T1000 (cell line): ENCODE results near the gene NTM.

Experiments
- DNase-seq: peaks from one replicate; lab custom pipeline; 2025; ENCODE audit warnings: mixed read lengths; lab: John Stamatoyannopoulos, UW

NTM gene

DNA sequence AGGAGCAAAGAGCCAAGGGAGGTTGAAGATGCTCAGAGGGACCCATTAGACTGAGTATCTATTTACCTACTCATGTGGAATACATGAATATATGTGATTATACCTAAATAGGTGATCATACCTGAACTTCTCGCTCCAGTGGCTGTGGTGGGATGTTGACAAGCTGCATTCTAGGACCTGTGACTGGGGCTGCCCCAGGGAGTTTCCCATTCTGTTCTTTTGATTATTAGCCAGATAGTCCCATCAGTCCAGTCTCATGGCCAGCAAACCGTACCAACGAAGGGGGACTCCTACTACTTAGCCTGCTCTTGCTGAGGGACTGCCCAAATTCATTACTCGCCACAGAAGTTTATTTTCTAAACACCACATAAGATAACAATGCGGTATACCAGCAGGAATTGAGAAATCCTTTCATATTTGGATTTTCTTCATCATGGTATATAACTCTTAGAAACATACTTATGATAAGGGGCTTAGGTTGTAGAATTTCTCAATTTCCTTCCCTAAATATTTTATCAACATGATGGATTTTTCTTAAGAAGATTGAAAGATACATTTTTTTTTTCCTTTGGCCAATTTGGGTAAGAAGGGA, 273.9 kb downstream of the NTM start:
- DNase-seq: no peak

DNA sequence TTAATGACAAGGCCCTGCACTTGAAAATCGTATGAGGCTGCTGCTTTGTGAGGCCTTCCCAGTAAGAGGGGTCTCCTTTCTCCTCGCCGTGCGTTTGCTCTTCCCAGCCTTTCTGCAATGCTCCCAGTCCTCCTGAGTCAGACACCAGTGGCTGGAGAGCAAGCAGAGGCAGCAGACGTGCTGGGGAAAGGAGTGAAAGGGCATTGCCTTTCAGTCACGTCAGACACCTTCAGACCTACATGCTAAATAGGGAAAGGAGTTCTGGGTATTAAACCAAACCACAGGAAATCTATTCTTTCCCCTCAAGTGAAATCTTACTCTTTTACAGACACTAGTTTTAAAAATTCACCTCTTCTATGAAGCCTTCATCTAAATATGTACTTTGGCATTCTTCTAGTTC, 274.8 kb downstream of the NTM start:
- no peak for DNase-seq

DNA sequence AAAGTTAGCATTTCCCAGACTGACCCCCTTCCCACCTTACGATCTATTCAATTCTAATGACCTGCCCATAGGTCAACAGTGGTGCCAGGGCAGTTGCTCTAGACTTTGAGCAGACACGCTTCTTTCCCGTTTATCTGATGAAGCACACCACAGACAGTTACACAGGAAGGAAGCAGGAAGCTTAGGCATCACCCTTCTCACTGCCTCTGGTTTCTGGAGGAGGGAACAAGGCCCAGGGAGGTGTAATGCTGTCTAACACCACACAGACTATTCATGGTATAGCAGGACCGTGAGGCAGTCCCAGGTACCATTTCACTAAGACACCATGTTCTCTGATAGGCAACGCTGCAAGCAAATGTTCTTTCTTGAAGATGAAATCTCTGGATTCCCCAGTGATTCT, 279.4 kb downstream of the NTM start:
- no peak for DNase-seq

DNA sequence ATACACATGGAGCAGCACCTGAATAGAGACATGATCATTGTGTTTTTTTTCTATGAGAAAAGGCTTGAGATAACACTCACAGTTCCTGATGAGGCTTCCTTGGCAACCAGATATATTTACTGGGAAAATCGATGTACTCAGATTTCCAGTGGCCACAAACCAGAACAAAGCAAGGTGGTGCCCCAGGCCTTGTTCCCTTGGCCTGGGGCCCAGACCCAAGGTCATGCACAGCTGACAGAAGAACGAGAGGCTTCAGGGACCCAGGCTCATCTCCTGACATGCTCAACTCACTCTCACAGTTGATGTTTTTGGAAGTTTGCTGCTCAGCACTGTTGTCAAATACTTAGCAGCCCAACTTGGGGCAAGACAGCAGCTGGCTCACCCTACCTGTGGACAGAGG, 281.8 kb downstream of the NTM start:
- DNase-seq: no peak

DNA sequence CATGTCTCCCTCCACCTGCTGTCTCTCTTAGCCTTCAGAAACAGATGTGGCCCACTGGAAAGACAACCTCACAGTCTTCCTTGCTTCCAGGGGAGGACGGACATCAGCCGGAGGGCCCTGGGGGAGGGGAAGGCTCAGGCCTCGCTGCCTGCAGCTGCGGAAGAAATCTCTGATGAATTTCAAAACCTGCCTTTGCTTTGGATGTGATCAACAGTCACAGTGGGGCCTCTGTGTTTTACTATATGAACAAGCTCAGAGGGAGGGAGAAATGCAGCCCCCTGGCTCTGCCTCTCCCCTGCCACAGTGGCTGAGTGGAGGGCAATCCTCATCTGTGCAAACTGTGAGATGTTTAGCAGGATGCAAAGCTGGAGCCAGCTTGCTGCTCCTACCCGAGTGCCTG, 282.8 kb downstream of the NTM start:
- no peak for DNase-seq

DNA sequence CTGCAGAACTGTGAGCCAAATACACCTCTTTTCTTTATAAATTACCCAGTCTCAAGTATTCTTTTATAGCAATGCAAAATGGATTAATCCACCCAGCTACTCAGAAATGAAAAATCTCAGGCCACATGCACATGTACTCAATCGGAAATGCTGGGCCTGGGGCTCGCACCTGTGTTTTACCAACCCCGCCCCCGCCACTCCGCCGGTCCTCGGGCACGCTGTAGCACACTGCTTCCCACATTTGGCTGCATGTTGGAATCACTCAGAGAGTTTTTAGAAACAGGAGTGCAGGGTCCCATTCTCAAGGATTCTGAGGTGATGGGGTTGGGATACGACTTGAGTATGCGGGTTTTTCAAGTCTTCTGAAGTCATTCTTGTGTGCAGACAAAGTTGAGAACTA, 284.4 kb downstream of the NTM start:
- no peak for DNase-seq

DNA sequence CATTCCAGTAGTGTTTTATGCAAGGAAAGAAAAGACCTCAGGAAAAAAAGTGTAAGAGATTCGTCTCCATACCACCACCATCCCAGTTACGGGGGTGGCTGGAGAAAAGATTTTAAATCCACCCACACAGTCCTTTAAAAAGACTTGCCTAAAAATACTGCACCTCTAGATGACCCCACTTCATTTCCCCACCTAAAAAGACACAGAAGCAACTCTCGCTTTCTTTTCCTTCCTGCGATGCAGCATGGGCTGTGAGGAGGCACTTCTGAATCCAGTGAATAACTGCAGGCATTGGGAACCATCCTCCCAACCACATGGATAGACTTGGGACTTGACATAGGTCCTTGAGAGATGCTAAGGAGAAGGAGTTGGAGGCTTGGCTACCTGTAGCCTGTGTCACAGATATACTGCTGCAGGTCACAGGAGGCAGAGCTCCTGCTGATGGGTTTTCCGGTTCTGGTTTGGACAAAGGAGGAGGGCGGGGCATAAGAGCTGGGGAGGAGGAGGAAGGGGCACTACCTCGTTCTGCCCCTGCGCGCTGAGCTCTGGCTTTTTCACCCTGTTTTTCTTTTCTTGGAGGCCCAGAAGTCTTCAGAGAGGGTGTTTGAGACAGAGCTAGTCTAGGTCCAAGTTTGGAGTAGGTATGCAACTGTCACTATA, 285.9 kb downstream of the NTM start:
- no peak for DNase-seq

DNA sequence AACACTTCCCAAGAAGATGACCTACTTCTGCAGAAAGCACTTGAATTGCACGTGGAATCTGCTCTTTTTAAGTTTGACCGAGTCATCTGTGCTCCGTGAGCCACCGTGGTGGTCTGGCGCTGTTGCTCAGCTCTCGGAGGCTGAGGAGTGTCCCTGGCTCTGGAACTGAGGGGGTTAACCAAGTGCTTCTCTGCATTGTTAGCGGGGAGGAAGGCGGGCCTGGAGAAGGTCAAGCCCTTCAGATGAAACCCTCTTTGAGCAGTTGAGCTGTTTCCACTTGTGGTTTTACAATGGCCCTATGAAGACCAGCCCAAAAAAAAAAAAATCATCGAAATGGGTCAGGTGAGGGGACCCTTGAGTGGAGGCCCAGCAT, 286.4 kb downstream of the NTM start:
- DNase-seq: no peak

DNA sequence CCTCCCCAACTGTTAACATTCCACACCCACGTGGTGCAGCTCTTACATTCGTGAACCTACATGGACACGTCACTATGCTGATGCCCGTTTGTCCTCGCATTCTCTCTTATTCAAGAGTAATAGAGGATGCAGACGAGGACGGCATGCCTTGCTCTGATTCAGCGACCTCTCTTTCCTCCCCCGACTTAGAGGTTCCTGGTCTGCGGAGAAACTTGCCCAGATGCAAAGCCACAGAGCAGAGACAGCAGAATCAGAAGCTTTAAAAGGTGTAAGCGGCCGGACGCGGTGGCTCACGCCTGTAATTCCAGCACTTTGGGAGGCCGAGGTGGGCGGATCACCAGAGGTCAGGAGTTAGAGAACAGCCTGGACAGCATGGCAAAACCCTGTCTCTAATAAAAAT, 288.0 kb downstream of the NTM start:
- no peak for DNase-seq

DNA sequence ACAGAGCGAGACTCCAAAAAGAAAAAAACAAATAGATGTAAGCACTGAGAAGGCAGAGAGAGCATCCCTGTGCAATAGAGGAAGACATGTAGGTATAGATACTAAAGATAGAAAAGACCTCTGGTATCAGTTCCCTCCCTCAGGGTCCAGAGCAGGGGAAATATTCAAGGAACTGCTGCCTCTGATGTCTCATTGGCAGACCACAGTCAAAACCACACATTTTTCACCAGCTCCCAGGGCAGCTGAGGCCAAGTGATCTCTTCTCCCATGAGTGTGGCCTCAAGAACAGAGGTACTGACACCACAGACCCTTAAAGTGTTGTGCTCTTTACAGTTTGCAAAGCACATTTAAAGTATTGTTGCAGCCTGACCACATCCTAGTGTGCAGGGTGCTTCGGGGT, 288.5 kb downstream of the NTM start:
- no peak for DNase-seq

DNA sequence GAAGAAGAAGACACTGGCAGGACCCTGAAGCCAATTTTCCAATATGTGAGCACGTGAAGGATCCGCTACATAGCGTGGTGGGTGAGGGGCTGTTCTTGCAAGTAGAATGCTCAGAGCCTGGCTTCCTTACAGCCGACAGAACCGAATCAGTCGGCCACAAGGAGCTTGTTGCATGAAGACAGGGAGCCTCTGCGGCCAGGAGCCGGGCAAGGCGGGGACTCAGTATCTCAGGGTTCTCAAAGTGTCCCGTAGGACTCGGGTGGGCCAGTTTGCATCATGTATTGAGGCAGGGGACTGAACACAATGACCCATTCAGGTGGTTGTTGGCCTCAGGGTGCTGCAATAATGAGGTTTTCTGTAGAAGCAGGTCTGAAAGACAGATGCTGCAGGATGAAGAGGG, 289.5 kb downstream of the NTM start:
- DNase-seq: no peak

DNA sequence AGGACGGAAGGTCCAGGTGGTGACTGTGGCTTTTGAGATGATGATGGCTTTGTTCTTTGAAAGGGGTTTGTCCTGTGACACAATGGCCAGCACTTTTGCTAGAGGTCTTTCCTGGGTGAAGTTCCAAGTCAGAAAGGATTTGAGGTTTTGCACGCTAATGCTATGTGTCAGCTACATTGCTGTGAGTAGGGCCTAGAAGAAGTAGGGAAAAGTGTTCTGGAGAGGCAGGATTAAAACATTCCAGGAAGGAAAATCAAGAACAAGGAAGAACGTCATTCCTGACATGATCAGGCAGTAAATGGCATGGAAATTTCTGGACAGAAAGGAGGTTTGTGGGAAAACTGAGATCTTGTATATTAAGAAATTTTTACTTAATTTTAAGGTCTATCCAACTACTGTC, 290.7 kb downstream of the NTM start:
- no peak for DNase-seq

DNA sequence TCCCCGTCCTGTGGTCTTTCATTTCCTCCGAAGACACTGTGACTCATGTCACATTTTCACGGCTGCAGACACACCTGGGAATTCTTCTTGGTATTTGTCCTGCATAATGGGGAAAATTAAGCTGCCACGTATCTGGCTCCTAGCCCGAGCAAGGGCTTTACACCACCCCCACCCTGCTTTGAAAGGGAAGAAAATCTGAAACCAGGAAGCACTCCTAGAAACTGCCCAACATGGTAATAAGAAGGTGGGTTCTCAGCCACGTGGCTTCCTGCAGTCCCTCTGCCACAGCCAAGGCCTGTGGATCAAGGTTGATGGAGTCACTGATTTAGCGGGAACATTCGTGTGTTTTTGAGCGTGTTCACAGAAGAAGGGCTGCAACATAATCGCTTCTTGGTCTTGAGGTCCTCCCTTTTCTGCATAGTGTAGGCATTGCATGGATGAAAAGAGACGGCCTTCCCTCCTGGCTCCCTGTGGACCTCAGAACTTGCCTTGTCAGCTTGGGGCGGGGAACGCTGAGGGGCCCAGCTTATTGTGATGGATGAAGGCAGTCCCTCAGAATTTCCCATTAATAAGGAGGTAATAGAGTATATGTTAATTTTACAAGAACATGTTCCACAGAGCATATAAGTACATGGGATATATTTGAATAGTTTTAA, 292.0 kb downstream of the NTM start:
- DNase-seq: no peak

DNA sequence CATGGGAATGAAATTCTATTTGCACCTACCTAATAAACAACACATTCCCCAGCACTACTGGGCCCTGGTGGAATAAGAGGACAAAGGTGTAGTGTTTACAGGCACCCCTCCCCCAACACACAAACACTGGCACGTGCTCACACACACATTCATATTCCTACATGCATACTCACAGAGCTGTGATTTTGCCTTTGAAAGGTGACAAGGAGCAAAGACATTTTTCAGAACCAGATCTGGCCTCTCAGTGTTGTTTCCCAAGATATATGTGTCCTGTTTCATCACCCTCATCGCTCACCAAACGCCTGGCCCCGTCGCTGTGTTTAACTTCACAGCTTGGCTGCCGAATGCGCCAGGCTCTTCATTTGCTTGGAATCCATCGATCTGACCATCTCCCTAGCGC, 292.6 kb downstream of the NTM start:
- DNase-seq: no peak

DNA sequence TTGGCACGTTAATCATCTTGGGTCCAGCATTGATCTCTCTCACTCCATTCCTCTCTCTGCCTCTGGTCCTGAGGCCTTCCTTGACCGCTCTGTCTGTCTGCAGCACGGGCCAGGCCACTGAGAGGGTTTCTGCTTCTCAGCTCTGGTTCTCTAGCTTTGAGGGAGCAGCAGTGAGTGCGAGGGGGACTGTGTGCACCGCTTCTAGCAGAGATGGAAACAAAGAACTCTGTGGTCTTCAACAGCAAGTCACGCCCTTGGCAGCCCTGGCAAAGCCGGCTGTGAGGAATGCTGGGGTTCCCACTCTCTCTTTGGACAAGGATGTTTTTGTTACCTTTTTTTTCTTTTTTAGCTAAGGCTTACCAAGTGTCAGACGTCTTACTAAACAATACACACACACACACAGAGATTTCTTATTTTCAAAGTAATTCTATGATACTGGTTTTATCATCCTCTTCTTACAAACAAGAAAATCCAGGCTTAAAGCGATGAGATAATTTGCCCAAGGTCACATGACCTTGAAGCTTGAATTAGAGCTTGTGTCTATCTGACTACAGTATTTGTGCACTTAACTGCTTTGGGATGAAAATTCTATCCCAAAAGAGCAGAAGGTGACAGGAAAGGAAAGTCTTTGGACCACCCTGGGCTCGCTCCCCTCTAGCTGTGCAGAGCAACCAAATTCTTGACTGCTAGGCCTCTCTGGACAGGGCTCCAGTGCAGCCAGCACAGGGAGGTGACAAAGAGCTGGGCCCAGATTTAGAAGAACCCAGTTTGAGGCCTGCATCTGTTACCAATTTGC, 293.2 kb downstream of the NTM start:
- no peak for DNase-seq

DNA sequence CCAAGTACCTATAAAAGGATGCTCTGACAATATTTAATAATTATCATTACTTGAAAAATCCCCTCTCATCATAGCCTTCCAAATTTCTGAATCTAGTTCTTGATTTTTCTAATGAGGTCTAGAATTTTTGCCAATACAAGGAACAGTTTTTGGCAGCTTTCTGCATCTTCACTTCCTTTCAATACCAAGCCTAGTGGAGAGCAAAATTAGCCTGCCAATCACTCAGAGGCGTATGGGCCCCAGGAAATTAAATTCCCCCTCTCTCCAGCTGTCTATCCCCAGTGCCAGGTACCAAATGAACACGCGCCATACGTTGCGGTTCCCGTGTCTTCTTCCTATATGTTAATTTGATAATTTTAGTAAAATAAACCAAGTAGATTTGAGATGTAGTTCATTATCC, 293.9 kb downstream of the NTM start:
- DNase-seq: no peak

DNA sequence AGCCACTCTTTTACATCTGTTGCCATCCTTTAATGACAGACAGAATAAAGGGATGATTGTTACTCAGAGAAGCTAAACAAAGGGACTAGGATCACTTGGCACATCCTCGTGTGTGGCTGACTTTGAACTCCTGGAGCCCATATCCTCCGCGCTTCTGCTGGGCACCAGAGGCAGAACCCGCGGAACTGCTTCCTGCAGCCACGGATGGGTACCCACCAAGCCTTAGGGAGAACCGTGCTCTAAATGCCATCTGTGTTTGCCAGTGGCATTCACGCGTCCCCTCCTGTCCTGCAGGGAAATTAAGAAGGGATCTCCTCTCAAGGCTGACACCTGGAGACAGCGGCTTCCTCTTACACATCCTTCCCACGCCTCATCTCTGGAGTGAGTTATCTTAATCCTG, 294.4 kb downstream of the NTM start:
- DNase-seq: no peak

DNA sequence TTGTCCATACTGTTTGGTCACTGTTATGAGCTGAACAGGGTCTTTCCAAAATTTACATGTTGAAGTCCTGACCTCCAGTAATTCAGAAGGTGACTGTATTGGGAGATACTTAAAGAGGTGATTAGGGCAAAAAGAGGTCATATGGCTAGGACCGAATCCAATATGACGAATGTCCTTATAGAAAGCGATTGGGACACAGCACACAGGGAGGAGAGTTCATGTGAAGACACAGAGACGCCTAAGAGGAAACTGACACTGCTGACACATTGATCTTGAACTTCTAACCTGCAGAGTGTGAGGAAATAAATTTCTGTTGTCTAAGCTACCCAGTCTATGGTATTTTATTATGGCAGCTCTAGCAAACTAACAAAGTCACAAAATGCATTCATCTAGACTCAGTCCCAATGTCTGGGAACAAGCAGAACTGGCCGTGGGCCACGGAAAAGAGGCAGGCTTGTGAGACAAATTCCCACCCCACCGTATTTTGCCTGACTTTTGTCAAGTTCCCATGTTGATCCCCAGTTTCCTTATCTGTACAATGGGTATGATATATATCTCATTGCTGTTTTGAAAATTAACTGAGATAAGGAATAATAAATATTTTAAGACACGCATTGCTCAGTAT, 295.0 kb downstream of the NTM start:
- no peak for DNase-seq

DNA sequence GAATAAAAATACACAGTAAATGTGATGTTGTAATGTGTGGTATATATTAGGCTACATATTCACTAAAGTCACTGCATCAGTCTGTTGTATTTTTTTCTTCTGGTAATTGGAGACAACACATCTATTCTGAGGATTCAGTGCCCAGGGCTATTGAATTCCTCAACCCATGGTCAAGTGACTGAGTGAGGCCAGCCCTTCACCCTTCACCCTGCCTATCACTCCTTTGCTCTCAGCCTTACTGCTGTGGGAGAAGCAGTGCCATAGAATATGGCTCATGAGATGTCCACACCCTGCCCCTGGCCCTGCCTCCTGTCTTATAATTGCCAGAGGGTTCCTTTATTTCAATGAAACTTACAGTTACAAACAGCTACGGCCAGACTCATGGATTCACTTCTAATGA, 295.6 kb downstream of the NTM start:
- DNase-seq: no peak

DNA sequence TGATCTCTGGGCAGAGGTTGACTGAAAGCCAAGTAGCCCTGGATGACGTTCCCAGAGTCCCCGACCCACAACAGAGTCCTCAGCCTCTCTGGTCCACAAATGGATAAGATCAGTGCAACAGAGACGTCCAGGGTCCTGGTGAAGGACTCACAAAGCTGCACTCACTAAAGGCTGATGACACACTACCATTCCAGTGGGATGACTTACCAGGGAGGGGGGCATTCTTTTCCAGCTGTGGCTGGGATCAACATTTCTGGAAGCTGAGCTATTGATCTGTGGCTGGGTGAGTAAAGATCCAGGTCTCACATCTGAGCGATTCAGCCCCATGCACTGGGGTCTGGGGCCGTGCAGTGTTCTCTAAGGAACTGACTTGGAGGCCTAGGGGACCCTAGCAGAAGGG, 296.2 kb downstream of the NTM start:
- DNase-seq: no peak

DNA sequence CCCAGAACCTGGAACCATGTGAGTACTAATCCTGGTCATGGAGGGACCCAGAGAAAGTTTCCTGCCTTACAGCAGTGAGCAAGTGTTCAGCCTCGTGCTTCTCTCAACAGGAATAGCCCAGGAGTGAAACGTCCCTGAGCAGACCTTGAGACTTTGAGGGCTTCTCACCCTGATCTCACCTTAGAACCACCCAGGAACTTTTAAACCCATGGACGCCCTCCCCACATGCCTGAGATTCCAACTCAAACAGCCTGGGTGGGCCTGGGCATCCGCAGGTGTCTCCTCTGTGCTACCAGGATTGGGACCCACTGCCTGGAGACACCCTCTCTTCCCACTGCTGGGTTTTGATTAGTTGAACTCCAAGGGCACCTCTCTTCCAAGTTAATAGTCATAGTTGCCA, 297.2 kb downstream of the NTM start:
- no peak for DNase-seq

DNA sequence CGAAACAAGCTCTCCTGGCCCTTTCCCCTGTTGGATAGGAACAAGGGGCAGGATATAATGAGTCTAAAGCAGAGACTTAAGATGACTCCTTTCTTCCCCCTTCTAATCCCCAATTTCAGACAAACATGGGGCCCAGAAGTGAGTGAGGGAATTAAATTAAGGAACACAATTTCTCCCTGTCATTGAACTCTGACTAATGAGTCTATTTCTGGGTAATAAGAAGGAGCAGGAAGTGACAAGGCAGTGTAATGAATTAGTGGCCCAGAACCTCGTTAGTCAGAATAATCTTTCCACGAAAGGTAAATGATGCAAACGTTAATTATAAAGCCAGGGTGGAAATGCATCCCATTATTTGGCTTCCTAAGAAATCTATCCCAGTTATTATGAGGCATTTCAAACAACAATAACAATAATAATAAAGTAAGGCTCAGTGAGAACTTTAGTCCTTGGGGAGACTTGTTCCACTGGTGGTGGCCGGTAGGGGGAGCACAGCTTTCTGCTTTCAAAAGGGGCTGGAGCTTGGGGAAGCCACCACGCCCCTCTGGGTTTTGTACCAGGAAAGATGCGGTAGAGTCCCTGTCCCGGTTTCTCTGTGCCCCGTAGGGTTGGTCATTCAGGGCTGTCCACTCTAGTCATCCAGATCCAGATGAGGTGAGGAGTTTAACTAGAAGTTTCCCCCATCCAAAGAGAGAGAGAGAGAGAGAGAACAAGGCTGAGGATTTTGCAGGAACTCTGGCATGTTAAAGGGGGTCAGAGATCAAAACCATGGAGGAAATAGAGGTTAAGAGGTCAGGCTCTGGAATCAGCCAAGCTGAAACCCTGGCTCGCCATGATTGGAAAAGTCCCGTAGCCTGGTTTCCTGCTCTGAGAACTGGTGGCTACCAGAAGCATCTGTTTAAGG, 298.3 kb downstream of the NTM start:
- DNase-seq: no peak
